Measurements from ENCODE around the gene EIF3J. TPM values are rescaled to one million over a fixed set of nuclear protein-coding genes. Genes with fewer than 3 reads are reported as not detected.

The EIF3J gene, protein sequence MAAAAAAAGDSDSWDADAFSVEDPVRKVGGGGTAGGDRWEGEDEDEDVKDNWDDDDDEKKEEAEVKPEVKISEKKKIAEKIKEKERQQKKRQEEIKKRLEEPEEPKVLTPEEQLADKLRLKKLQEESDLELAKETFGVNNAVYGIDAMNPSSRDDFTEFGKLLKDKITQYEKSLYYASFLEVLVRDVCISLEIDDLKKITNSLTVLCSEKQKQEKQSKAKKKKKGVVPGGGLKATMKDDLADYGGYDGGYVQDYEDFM
- total RNA-seq, result 10 to 100 TPM; 25.3 to 82.2 (median 58.3) TPM

DNA sequence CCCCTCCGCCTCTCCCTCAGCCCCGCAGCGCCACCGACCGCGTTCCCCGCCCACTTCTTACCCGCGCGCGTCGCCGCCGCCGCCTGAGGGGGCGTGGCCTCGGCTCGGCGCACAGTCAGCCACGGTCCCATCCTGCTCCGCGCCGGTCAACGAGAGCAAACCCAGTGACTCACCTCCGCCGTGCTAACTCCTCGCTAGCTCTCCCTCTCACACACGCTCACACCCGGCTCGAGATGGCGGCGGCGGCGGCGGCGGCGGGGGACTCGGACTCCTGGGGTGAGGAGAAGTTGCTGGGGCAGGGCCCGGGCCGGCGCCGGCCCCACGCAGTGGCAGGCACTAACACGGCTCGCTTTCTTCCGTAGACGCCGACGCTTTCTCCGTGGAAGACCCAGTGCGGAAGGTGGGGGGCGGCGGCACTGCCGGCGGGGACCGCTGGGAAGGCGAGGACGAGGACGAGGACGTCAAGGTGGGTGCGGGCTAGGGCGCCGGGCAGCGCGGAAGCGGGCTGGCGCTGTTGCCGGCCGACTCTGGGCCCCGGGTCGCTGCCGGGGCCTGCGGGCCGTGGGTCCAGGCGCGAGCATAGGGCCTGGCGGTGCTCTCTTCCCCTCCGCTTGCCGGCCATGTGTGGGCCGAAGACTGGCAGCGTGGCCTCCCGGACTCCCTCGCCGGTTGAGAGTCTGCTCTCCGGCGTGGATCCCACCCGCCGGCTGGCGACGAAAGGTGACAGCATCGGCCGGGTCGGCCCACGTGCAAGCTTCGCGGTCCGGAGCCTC lies at the start of gene EIF3J:
TSS of gene EIF3J (plus strand) at position 186 of the 773 bp plus-strand sequence. CDS start at position 234, 48 bp downstream.
- H3K36me3 ChIP-seq, result peaks cover 0 to 29% (median 0%) of the 10 kb centered on the region in 4 donors
- no peaks in the 10 kb centered on the region for H3K9me3 ChIP-seq
- WGBS, 2 donors, result 0% methylated on average over 20 to 45 of the region's 97 CpGs
- H3K27me3 ChIP-seq, result no peaks in the 10 kb centered on the region
- TF ChIP-seq, protein P1, sequence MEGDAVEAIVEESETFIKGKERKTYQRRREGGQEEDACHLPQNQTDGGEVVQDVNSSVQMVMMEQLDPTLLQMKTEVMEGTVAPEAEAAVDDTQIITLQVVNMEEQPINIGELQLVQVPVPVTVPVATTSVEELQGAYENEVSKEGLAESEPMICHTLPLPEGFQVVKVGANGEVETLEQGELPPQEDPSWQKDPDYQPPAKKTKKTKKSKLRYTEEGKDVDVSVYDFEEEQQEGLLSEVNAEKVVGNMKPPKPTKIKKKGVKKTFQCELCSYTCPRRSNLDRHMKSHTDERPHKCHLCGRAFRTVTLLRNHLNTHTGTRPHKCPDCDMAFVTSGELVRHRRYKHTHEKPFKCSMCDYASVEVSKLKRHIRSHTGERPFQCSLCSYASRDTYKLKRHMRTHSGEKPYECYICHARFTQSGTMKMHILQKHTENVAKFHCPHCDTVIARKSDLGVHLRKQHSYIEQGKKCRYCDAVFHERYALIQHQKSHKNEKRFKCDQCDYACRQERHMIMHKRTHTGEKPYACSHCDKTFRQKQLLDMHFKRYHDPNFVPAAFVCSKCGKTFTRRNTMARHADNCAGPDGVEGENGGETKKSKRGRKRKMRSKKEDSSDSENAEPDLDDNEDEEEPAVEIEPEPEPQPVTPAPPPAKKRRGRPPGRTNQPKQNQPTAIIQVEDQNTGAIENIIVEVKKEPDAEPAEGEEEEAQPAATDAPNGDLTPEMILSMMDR (IDR thresholded peaks at IDR 0.05), result peak in 2 of 6 experiments; percentile 28 to 35
- peak in 2 of 4 donors; percentile 86 to 90 for TF ChIP-seq POLR2A (IDR thresholded peaks at IDR 0.05)
- TF ChIP-seq POLR2AphosphoS5 (IDR thresholded peaks at IDR 0.05), result peak; percentile 71 to 97
- TF ChIP-seq EP300 (IDR thresholded peaks at IDR 0.05), result peak in 1 of 4 donors; percentile 69
- ATAC-seq (ENCODE audit: low FRiP score in 2 of 2) (peak; percentile 96 to 97), DNase-seq (peak; percentile 98 to 99)
- H3K27ac ChIP-seq, result peak within 1 kb of the TSS; percentile 95 to 99 (median 97)
- peak within 1 kb of the TSS; percentile 70 to 99 (median 92) for H3K4me3 ChIP-seq
- H3K4me1 ChIP-seq, result peaks cover 30 to 38% (median 33%) of the 10 kb centered on the region in 4 donors

DNA sequence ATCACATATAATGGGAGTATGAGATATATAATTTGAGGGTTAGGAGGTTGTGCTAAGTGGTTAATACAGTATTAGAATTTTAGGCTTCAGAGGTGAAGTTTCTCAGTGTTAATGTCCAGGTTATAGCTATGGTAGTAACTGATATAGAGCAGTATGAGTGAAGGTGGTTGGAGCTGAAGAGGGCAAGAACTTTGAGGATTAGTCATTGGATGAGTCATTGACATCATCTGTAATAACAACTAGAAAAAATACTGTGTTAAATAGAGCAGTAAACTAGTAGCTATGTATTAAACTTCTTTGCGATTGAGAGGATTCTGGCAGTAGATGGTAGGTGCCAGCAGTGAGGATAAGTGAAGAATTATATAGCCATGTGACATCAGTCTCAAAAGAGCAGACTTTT lies 47.5 kb upstream of the EIF3J start:
- H3K4me3 ChIP-seq, result no peak overlapping the region
- H3K27ac ChIP-seq, result no peak overlapping the region
- ATAC-seq (ENCODE audit: low FRiP score in 2 of 2) (peak in 1 of 2 donors; percentile 60), DNase-seq (no peak)
- 92 to 94% methylated on average over 1 of the region's 1 CpG for WGBS, 2 donors
- no peaks in the 10 kb centered on the region for H3K9me3 ChIP-seq
- no peaks in the 10 kb centered on the region for H3K4me1 ChIP-seq
- TF ChIP-seq EP300 (IDR thresholded peaks at IDR 0.05), result no peak
- TF ChIP-seq POLR2A (IDR thresholded peaks at IDR 0.05), result no peak
- TF ChIP-seq POLR2AphosphoS5 (IDR thresholded peaks at IDR 0.05), result no peak
- TF ChIP-seq, protein P1 (IDR thresholded peaks at IDR 0.05), result no peak
- H3K36me3 ChIP-seq, result peaks cover 6 to 80% (median 26%) of the 10 kb centered on the region in 4 donors
- H3K27me3 ChIP-seq, result no peaks in the 10 kb centered on the region

DNA sequence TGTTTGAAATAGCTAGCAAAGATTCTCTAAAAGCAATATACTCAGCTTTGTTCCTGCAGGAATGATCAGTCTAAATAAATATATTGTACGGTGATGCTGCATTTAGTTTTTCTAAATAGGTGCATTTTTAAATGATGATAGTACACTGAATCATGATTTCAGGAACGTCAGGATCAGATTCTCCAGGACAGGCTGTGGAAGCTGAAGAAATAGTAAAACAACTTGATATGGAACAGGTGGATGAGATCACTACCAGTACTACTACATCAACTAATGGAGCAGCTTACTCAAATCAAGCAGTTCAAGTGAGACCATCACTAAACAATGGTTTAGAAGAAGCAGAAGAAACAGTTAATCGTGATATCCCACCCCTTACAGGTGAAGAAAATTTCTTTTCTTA lies 46.3 kb upstream of the EIF3J start:
- WGBS, 2 donors, result 88 to 90% methylated on average over 3 of the region's 3 CpGs
- Histone ChIP-seq H3K27ac (no peak overlapping the region), H3K9me3 (no peaks in the 10 kb centered on the region), H3K36me3 (peaks cover 6 to 68% (median 30%) of the 10 kb centered on the region in 4 donors), H3K4me3 (no peak overlapping the region), H3K4me1 (no peaks in the 10 kb centered on the region), H3K27me3 (no peaks in the 10 kb centered on the region)
- TF ChIP-seq, protein P1 (IDR thresholded peaks at IDR 0.05), result no peak
- TF ChIP-seq POLR2A (IDR thresholded peaks at IDR 0.05), result no peak
- no peak for TF ChIP-seq EP300 (IDR thresholded peaks at IDR 0.05)
- no peak for TF ChIP-seq POLR2AphosphoS5 (IDR thresholded peaks at IDR 0.05)
- DNase-seq (no peak), ATAC-seq (ENCODE audit: low FRiP score in 2 of 2) (no peak)

DNA sequence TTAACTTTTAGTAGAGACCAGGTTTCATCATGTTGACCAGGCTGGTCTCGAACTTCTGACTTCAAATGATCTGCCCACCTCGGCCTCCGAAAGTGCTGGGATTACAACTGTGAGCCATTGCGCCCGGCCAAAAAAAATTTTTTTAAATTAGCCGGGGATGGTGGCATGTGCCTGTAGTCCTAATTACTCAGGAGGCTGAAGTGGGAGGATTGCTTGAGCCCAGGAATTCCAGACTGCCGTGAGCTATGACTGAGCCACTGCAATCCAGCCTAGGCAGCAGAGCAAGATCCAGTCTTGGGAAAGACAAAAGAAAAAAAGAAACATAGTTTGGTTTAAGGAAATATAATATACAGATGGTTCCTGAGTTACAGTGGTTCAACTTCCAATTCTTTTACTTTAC lies 44.9 kb upstream of the EIF3J start:
- peaks cover 5 to 63% (median 28%) of the 10 kb centered on the region in 4 donors for H3K36me3 ChIP-seq
- no peaks in the 10 kb centered on the region for H3K4me1 ChIP-seq
- 96 to 97% methylated on average over 7 of the region's 7 CpGs for WGBS, 2 donors
- no peaks in the 10 kb centered on the region for H3K27me3 ChIP-seq
- DNase-seq (no peak), ATAC-seq (ENCODE audit: low FRiP score in 2 of 2) (no peak)
- TF ChIP-seq POLR2AphosphoS5 (IDR thresholded peaks at IDR 0.05) (no peak), POLR2A (IDR thresholded peaks at IDR 0.05) (no peak)
- H3K4me3 ChIP-seq, result no peak overlapping the region
- no peak overlapping the region for H3K27ac ChIP-seq
- H3K9me3 ChIP-seq, result no peaks in the 10 kb centered on the region

DNA sequence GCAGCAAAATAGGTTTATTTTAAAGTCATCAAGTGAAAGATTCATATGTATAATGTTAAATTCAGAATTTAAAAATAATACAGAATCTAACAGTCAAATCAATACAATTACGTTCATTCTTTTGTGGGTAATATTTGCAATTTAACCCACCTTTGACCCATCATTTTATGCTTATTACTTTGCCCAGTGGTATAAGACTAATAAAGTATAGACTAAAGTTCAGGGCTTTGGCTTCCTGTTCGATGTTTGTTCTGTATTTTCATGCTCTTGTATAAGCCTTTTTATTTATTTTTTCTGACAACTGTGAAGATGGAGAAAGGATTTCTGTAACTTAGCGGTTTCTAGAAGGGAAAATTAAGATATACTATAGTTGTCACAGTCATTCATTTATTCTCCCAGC lies 44.3 kb upstream of the EIF3J start:
- TF ChIP-seq EP300 (IDR thresholded peaks at IDR 0.05) (no peak), POLR2AphosphoS5 (IDR thresholded peaks at IDR 0.05) (no peak), POLR2A (IDR thresholded peaks at IDR 0.05) (no peak)
- TF ChIP-seq, protein P1 (IDR thresholded peaks at IDR 0.05), result no peak
- H3K27ac ChIP-seq, result no peak overlapping the region
- H3K36me3 ChIP-seq, result peaks cover 2 to 63% (median 29%) of the 10 kb centered on the region in 4 donors
- DNase-seq (no peak), ATAC-seq (ENCODE audit: low FRiP score in 2 of 2) (no peak)
- H3K9me3 ChIP-seq, result no peaks in the 10 kb centered on the region
- no peak overlapping the region for H3K4me3 ChIP-seq
- H3K27me3 ChIP-seq, result no peaks in the 10 kb centered on the region
- WGBS, 2 donors, result 90 to 93% methylated on average over 3 of the region's 3 CpGs
- H3K4me1 ChIP-seq, result no peaks in the 10 kb centered on the region
